ENCODE measurements around the gene RANBP9.

GRCh38 chr6:13581700-13582229 is 129.9 kb downstream of the RANBP9 start:
- TF ChIP-seq GATA2 (IDR thresholded peaks at IDR 0.05; ENCODE audit: low read depth, low read length) (no peak), GATA3 (IDR thresholded peaks at IDR 0.05; ENCODE audit: low read depth, low read length) (no peak)

All from SH-SY5Y (cell line).